Fibroblast of the aortic adventitia (primary cell): ENCODE results near the gene HLTF. TPM values are rescaled to one million over a fixed set of nuclear protein-coding genes. Genes with fewer than 3 reads are reported as not detected.

ENCODE experiments used
- DNase-seq: peaks from one replicate; pipeline ENCODE4 v3.0.0-alpha.2; 2010; ENCODE audit warnings: low read depth
- H3K4me3 ChIP-seq: 2 replicates; pipeline ENCODE4 v1.5.1; 2011; ENCODE audit warnings: low read depth, mild to moderate bottlenecking, control low read depth, low read length, moderate library complexity
- total RNA-seq: library from RNA; depleted of rRNA; stranded (reverse); fragments of >200 nt; gene quantifications from 2 replicates; pipeline ENCODE4 v1.2.3, GENCODE V29; 2012; ENCODE audit warnings: low replicate concordance
- TF ChIP-seq, protein P1 (sequence below): IDR thresholded peaks from 2 replicates; pipeline ENCODE4 v1.5.1; 2011; ENCODE audit warnings: mild to moderate bottlenecking, low read length, control low read depth, inconsistent platforms; ENCODE audit not compliant: insufficient read depth

HLTF gene
- total RNA-seq, 1 donor: 61.4 TPM

DNA sequence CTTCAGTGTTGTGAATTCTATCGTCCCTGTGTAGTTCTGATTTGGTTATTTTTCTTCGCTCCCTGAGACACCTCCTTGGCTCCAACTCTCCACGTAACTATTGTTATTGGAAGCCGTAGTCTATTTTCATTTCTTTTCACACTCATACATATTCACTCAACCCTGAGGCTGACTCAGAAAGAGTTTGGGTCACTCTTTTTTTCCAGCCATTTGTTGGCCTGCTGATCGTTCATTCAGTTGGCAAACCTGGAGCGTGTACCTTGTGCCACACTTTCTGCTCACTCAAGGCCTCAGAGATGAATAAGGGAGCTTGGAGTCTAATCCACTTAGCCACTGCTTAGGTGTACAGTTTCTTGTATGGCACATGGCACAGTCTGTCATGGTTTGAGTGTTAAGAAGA is 72.6 kb downstream of the HLTF start:
- peak; percentile 66 for DNase-seq
- H3K4me3 ChIP-seq: no peak overlapping the region
- TF ChIP-seq, protein P1, sequence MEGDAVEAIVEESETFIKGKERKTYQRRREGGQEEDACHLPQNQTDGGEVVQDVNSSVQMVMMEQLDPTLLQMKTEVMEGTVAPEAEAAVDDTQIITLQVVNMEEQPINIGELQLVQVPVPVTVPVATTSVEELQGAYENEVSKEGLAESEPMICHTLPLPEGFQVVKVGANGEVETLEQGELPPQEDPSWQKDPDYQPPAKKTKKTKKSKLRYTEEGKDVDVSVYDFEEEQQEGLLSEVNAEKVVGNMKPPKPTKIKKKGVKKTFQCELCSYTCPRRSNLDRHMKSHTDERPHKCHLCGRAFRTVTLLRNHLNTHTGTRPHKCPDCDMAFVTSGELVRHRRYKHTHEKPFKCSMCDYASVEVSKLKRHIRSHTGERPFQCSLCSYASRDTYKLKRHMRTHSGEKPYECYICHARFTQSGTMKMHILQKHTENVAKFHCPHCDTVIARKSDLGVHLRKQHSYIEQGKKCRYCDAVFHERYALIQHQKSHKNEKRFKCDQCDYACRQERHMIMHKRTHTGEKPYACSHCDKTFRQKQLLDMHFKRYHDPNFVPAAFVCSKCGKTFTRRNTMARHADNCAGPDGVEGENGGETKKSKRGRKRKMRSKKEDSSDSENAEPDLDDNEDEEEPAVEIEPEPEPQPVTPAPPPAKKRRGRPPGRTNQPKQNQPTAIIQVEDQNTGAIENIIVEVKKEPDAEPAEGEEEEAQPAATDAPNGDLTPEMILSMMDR: no peak

DNA sequence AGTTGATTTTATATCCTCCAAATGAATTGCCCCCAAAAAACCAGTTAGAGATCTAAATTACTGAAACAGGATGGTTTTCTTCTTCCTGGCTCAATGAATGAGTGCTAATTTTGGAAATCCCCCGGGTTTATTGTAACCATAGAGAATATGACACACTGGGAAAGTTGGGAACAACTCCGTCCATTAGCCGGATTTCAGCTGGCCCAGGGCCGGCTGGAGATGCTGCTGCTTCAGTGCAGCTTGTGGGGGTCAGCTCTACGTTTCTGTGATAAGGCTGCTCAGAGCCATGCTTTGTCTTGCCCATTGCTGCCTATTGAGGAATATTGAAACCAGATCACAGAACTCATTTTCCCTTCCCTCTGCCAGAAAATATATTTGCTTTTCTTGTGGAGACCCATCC is 74.7 kb downstream of the HLTF start:
- H3K4me3 ChIP-seq: no peak overlapping the region

DNA sequence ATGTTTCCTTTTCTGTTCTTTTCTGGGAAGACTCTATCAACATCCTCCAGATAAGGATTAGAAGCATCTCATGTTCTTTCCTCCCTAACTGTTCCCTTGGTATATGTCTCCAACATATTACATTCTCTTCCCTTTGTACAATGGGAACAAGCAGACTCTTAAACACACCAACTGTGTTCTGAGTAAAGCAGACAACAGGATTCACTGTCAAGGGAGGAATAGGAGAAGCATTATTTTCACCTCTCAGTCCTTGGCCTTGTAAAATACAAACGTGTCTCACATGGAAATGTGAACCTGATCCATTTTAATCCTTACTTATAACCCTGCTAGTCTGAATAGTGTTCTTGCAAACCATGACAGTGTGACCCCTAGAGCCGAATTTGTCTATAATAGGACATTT is 75.4 kb downstream of the HLTF start:
- TF ChIP-seq, protein P1: no peak
- no peak overlapping the region for H3K4me3 ChIP-seq
- DNase-seq: no peak

More for the DNA sequence above, 74.7 kb downstream of the HLTF start:
- TF ChIP-seq, protein P1: no peak
- DNase-seq: peak; percentile 65

DNA sequence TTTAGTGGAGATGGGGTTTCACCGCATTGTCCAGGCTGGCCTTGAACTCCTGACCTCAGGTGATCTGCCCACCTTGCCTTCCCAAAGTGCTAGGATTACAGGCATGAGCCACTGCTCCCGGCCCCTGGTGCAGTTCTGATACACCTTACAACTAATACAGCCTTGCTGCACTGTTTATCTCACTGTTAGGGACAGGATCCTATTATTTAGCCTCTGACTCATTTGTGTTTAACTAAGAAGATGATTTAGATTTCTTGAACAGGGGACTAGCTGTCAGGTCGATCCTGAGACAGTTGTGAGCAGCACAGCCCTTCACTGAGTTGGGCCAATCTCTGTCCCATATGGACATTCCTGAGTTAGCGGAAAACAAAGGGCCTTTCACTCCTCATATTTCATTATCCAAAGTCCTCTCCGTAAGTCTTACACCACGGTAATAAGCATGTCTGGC is 75.8 kb downstream of the HLTF start:
- TF ChIP-seq, protein P1: no peak
- H3K4me3 ChIP-seq: no peak overlapping the region
- peak; percentile 30 for DNase-seq

DNA sequence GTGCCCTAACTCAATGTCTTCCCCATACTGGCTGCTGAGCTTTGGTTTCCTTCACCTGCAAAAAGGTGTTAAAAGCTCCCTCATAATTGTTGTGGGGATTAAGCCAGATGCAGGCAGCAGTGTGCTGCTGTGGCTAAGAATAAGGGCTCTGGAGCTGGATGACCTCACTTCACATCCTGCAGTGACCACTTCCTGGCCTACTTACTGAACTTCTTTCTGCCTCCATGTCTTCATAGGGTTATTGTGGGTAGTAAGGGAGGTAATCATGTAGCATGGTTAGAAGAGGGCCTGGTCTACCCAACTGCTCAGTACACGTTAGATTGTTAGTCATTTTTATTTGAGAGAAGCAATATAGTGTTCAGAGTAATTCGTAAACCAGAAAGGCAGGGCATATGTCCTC is 76.6 kb downstream of the HLTF start:
- DNase-seq: no peak
- TF ChIP-seq, protein P1: no peak
- no peak overlapping the region for H3K4me3 ChIP-seq

DNA sequence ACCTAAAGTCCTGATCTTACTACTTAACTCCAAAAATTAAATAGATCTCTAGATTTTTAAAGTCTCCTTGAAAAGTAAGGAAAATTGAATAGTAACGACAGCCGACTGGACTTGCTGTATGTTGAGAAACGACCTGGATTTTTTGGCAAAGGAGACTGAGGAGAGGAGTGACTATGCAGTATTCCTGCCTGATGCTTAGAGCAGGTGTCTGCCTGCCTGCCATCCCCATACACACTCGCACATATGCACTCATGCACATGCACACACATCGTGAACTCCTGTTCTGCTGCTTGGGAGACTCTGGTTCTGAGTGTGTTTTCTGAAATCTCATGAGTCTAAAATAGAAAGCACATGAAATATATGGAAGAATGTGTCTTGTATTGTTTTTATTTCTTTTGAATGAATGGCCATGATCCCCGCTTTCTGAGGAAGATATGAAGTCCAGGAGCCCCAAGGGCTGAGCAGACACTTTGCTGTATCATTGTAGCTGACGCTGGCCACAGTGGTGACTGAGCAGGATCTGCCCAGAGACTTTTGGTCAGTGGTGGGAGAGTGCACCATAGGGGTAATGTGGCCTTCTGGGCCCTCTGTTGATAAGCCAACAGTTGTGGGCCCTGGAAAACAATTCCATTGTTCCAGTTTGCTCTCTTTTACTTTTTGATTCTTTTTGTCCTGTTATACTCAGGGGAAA is 78.6 kb downstream of the HLTF start:
- no peak overlapping the region for H3K4me3 ChIP-seq
- DNase-seq: no peak
- TF ChIP-seq, protein P1: no peak

DNA sequence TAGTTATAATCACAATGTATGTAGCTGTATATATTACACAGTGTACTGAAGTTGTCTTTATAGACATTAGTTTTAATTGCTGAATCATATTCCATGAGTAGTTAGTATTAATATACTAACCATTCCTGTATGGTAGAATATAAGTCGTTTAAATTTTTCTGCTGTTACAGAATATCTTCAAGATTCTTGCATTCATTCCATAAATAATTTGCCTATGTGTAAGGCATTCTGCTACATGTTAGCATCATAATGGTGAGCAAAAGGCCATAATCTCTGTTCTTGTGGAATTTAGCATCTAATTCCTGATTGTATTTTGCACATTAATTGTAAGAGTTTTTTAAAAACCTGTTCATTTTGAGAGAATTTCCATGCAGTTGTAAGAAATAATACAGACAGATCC is 80.9 kb downstream of the HLTF start:
- peak; percentile 43 for DNase-seq
- TF ChIP-seq, protein P1: no peak
- no peak overlapping the region for H3K4me3 ChIP-seq
